ENCODE data around the gene NTRK1. TPM values are rescaled to one million over a fixed set of nuclear protein-coding genes. Genes with fewer than 3 reads are reported as not detected.

The NTRK1 gene
- total and polyA plus RNA-seq, 2 of the 4 experiments (the other 2 are of a cell fraction): not detected

GRCh38 chr1:156912310-156912709 lies 51.6 kb downstream of the NTRK1 start:
- BruUV-seq (replicated peaks): no TSS peak
- CTCF ChIA-PET: interaction anchor here (1.2 kb wide), 1 partner anchor 15 kb away, joined by 4 read pairs; no protein-coding TSS in a partner anchor
- dilution Hi-C loops (cut with HindIII; ENCODE audit: low sequenced_read_pairs, unreplicated experiment): no loop called here

More at GRCh38 chr1:156912310-156912709, 51.6 kb downstream of the NTRK1 start:
- Histone ChIP-seq H4K5ac (ENCODE audit: low read depth, low read length) (no peak overlapping the region), H2BK5ac (ENCODE audit: low read depth, low read length, poor library complexity, severe bottlenecking) (no peak overlapping the region), H4K20me1 (ENCODE audit: insufficient read depth, low read length) (peaks cover 3% of the 10 kb centered on the region), H3K79me1 (ENCODE audit: low read depth in 1 of 2, low read length in 2 of 2) (peaks cover 0 to 14% of the 10 kb centered on the region in 2 experiments; a peak in 1 of 4 replicates), H3K27me3 (ENCODE audit: control insufficient read depth, insufficient read depth, low read length) (no peaks in the 10 kb centered on the region), H3K9me3 (ENCODE audit: control insufficient read depth, insufficient read depth, low read length) (no peaks in the 10 kb centered on the region), H2BK15ac (ENCODE audit: low read depth, low read length) (no peak overlapping the region), H2BK120ac (ENCODE audit: low read depth, low read length) (no peak overlapping the region), H2BK20ac (ENCODE audit: low read depth, low read length) (no peak overlapping the region), H4K91ac (ENCODE audit: insufficient read depth, low read depth, low read length) (no peak overlapping the region), H3K56ac (ENCODE audit: extremely low read depth, insufficient read depth, low read length) (no peak overlapping the region), H3K27ac (ENCODE audit: insufficient read depth, low read length) (no peak overlapping the region), H3K18ac (ENCODE audit: low read depth, low read length) (no peak overlapping the region), H3K9me1 (ENCODE audit: insufficient read depth, low read length) (peaks cover 6% of the 10 kb centered on the region), H3K14ac (replicated peaks; ENCODE audit: low read depth, low read length) (no peak overlapping the region), H2AK5ac (ENCODE audit: low read depth, low read length) (no peak overlapping the region), H3K4ac (ENCODE audit: low read depth, low read length) (no peak overlapping the region), H4K8ac (ENCODE audit: low read depth in 2 of 2, low read length in 2 of 2) (no peak overlapping the region), H3K4me2 (ENCODE audit: low read depth, low read length) (no peak overlapping the region), H3K23ac (ENCODE audit: low read depth, low read length) (no peak overlapping the region), H3K36me3 (ENCODE audit: control insufficient read depth, insufficient read depth, low read length) (peaks cover 22% of the 10 kb centered on the region), H2AK9ac (replicated peaks; ENCODE audit: low read depth, low read length, poor library complexity) (no peak overlapping the region), H3K9ac (ENCODE audit: low read depth, low read length) (no peak overlapping the region), H3K4me3 (ENCODE audit: insufficient read depth, low read depth, low read length) (no peak overlapping the region), H2AFZ (replicated peaks; ENCODE audit: low read length, poor library complexity) (no peak overlapping the region), H3K4me1 (ENCODE audit: control insufficient read depth, insufficient read depth, low read length) (peaks cover 12% of the 10 kb centered on the region)
- in situ Hi-C loops (cut with MboI; ENCODE audit: low sequenced_read_pairs) (no loop called here), intact Hi-C loops (cut with micrococcal nuclease) (no loop called here)
- TF ChIP-seq MAZ (IDR thresholded peaks at IDR 0.05; ENCODE audit: borderline replicate concordance, low read depth, low read length) (no peak), RAD21 (IDR thresholded peaks at IDR 0.05; ENCODE audit: low read length) (no peak), MAFK (IDR thresholded peaks at IDR 0.05; ENCODE audit: low read depth, low read length) (no peak), RFX5 (IDR thresholded peaks at IDR 0.05; ENCODE audit: low read depth, low read length) (no peak), CHD1 (IDR thresholded peaks at IDR 0.05; ENCODE audit: low read depth, low read length) (no peak), POLR2A (IDR thresholded peaks at IDR 0.05; ENCODE audit: low read depth, low read length) (no peak), MXI1 (IDR thresholded peaks at IDR 0.05; ENCODE audit: borderline replicate concordance, low read depth, low read length) (no peak), USF2 (IDR thresholded peaks at IDR 0.05; ENCODE audit: low read depth, low read length) (no peak), FOS (IDR thresholded peaks at IDR 0.05; ENCODE audit: low read depth, low read length) (no peak), NFE2L2 (IDR thresholded peaks at IDR 0.05; ENCODE audit: low read depth, low read length) (no peak), CTCF (conservative IDR thresholded peaks at IDR 0.05; ENCODE audit: low read depth, low read length) (no peak), SMC3 (IDR thresholded peaks at IDR 0.05; ENCODE audit: low read depth, low read length) (no peak), ELK1 (IDR thresholded peaks at IDR 0.05; ENCODE audit: borderline replicate concordance, low read depth, low read length) (no peak), CEBPB (IDR thresholded peaks at IDR 0.05; ENCODE audit: low read depth, low read length) (no peak), BHLHE40 (IDR thresholded peaks at IDR 0.05; ENCODE audit: low read depth, low read length) (no peak), RCOR1 (IDR thresholded peaks at IDR 0.05; ENCODE audit: insufficient replicate concordance, low read length) (no peak)
- WGBS, 2 experiments (ENCODE audit: extremely low coverage in 2 of 2, insufficient read length in 1 of 2): no CpG with 5 or more reads among the region's 2 CpGs
- DNase-seq (no peak), ATAC-seq (ENCODE audit: low read depth) (no peak)
- POLR2A ChIA-PET (ENCODE audit: unreplicated experiment): no interaction called here
